HCT116 (cell line): ENCODE results near the gene PRRT4. TPM values are rescaled to one million over a fixed set of nuclear protein-coding genes. Genes with fewer than 3 reads are reported as not detected.
A peak's percentile ranks its signal among the peaks of the same experiment; 100 is the strongest.

Source experiments
- ATAC-seq: fragments of 200-7000 bp; cut with Tn5 transposase; 2 replicates; pipeline ENCODE4 v1.9.1; 2020; ENCODE audit warnings: mild to moderate bottlenecking, moderate library complexity
- BruUV-seq: library from RNA; stranded (reverse); fragments of 400-500 nt; replicated peaks from 2 replicates; lab custom pipeline; 2021; lab: Mats Ljungman, UMichigan
- CTCF ChIA-PET: fragments of 300-600 bp; sonication (Branson Sonifier 250); formaldehyde crosslinking; loops from one replicate; lab custom pipeline; 2021; ENCODE audit warnings: antibody characterized with exemption; lab: Charles Lee
- POLR2A ChIA-PET: fragments of 300-600, 350-600 bp; sonication (Branson Sonifier 250); formaldehyde crosslinking; loops from one replicate; lab custom pipeline; 2021; ENCODE audit warnings: antibody characterized with exemption; lab: Charles Lee
- RAD21 ChIA-PET, 2 experiments: fragments of 300-600 bp; sonication (Branson Sonifier 250); formaldehyde crosslinking; loops; one replicate each; lab custom pipeline; 2023; ENCODE audit warnings: low total read pairs in 2 of 2; ENCODE audit not compliant: uncharacterized antibody in 2 of 2, unreplicated experiment in 2 of 2, low non-redundant PET in 1 of 2; lab: Charles Lee
- DNase-seq: peaks from one replicate; pipeline ENCODE4 v3.0.0-alpha.2; 2010; ENCODE audit warnings: low read depth, low spot score
- H2AFZ ChIP-seq: fragments of 200-600 bp; shearing (Covaris generic), sonication (generic); 2 replicates; pipeline ENCODE4 v1.6.1; 2017; ENCODE audit warnings: low read depth, mixed run types, mixed read lengths, antibody characterized with exemption, low read length; ENCODE audit not compliant: poor library complexity, severe bottlenecking
- H3K27ac ChIP-seq: 2 replicates; pipeline ENCODE4 v1.5.1; 2012; ENCODE audit warnings: low read depth, low read length
- H3K27me3 ChIP-seq: fragments of 200-600 bp; sonication (generic); 2 replicates; pipeline ENCODE4 v1.6.1; 2016; ENCODE audit warnings: mixed run types, low read length, mixed read lengths; ENCODE audit not compliant: insufficient read depth
- H3K36me3 ChIP-seq, 2 experiments: fragments of 200-500 bp in 1 of 2; fragments of 200-600 bp in 1 of 2; sonication (Bioruptor generic) in 1 of 2; sonication (generic) in 1 of 2; 2 replicates each; pipeline versions ENCODE4 v1.5.1 to v1.6.1; 2014 to 2016; ENCODE audit warnings: low read length in 2 of 2, inconsistent platforms in 1 of 2, mixed read lengths in 1 of 2, mixed run types in 1 of 2; ENCODE audit not compliant: insufficient read depth in 2 of 2, control insufficient read depth in 1 of 2
- H3K4me1 ChIP-seq, 2 experiments: fragments of 200-600 bp in 1 of 2; sonication (generic) in 1 of 2; 2 replicates each; pipeline versions ENCODE4 v1.5.1 to v1.6.1; 2012 to 2017; ENCODE audit warnings: low read length in 2 of 2, inconsistent platforms in 1 of 2, mild to moderate bottlenecking in 1 of 2, mixed read lengths in 1 of 2, mixed run types in 1 of 2, moderate library complexity in 1 of 2; ENCODE audit not compliant: insufficient read depth in 2 of 2, control insufficient read depth in 1 of 2
- H3K4me2 ChIP-seq: fragments of 200-600 bp; sonication (generic); 2 replicates; pipeline ENCODE4 v1.6.1; 2017; ENCODE audit warnings: mixed run types, low read length, mixed read lengths
- H3K4me3 ChIP-seq, 2 experiments: fragments of 200-600 bp in 1 of 2; sonication (generic) in 1 of 2; replicated peaks in 1 of 2; 2 replicates each; pipeline ENCODE4 v1.5.1; 2011 to 2016; ENCODE audit warnings: low read length in 2 of 2, control low read depth in 1 of 2, low read depth in 1 of 2, mild to moderate bottlenecking in 1 of 2, mixed read lengths in 1 of 2, mixed run types in 1 of 2
- H3K79me2 ChIP-seq: fragments of 200-600 bp; sonication (generic); 2 replicates; pipeline ENCODE4 v1.6.1; 2017; ENCODE audit warnings: mild to moderate bottlenecking, mixed run types, low read length, moderate library complexity, mixed read lengths; ENCODE audit not compliant: insufficient read depth
- H3K9ac ChIP-seq: fragments of 200-600 bp; sonication (generic); 2 replicates; pipeline ENCODE4 v1.6.1; 2016; ENCODE audit warnings: low read length, mixed read lengths
- H3K9me2 ChIP-seq: fragments of 200-600 bp; sonication (generic), shearing (Covaris generic); 2 replicates; pipeline ENCODE4 v1.6.1; 2017; ENCODE audit warnings: mixed run types, mild to moderate bottlenecking, moderate library complexity; ENCODE audit not compliant: insufficient read depth
- H3K9me3 ChIP-seq, 2 experiments: fragments of 200-500 bp in 1 of 2; fragments of 200-600 bp in 1 of 2; sonication (Bioruptor generic) in 1 of 2; sonication (generic) in 1 of 2; 2 replicates each; pipeline ENCODE4 v1.6.1; 2014 to 2017; ENCODE audit warnings: low read length in 2 of 2, mixed read lengths in 2 of 2, inconsistent platforms in 1 of 2, low read depth in 1 of 2, mild to moderate bottlenecking in 1 of 2, mixed run types in 1 of 2, moderate library complexity in 1 of 2; ENCODE audit not compliant: control insufficient read depth in 1 of 2, insufficient read depth in 1 of 2
- H4K20me1 ChIP-seq: fragments of 200-600 bp; sonication (generic), shearing (Covaris generic); 2 replicates; pipeline ENCODE4 v1.6.1; 2017; ENCODE audit warnings: mixed run types, mild to moderate bottlenecking, moderate library complexity; ENCODE audit not compliant: insufficient read depth
- CEBPB ChIP-seq: IDR thresholded peaks from 2 replicates; pipeline ENCODE4 v1.6.1; 2012; ENCODE audit warnings: low read depth
- CTCF ChIP-seq, 3 experiments: fragments of 200-600 bp in 1 of 3; sonication (generic) in 1 of 3; IDR thresholded peaks in 2 of 3; conservative IDR thresholded peaks in 1 of 3; 2 replicates each; pipeline ENCODE4 v1.5.1; 2012 to 2017; ENCODE audit warnings: low read depth in 2 of 3, low read length in 2 of 3, antibody characterized with exemption in 1 of 3, borderline replicate concordance in 1 of 3, control low read depth in 1 of 3, mild to moderate bottlenecking in 1 of 3, mixed read lengths in 1 of 3, mixed run types in 1 of 3, moderate library complexity in 1 of 3; ENCODE audit not compliant: insufficient read depth in 1 of 3
- ELF1 ChIP-seq: IDR thresholded peaks from 2 replicates; pipeline ENCODE4 v1.6.1; 2012; ENCODE audit warnings: low read depth, borderline replicate concordance
- EZH2phosphoT487 ChIP-seq: fragments of 200-600 bp; IDR thresholded peaks from 2 replicates; pipeline ENCODE4 v1.6.1; 2018; ENCODE audit warnings: antibody characterized with exemption, borderline replicate concordance
- FOSL1 ChIP-seq: IDR thresholded peaks from 2 replicates; pipeline ENCODE4 v1.6.1; 2012; ENCODE audit warnings: low read depth
- MAX ChIP-seq: IDR thresholded peaks from 2 replicates; pipeline ENCODE4 v1.6.1; 2012
- POLR2A ChIP-seq: IDR thresholded peaks from 2 replicates; pipeline ENCODE4 v1.7.0; 2011; ENCODE audit warnings: borderline replicate concordance; ENCODE audit not compliant: insufficient read depth, insufficient read length; ENCODE audit errors: extremely low read depth
- RAD21 ChIP-seq: IDR thresholded peaks from 2 replicates; pipeline ENCODE4 v1.6.1; 2012; ENCODE audit warnings: low read depth, mild to moderate bottlenecking
- REST ChIP-seq: IDR thresholded peaks from 2 replicates; pipeline ENCODE4 v1.6.1; 2012; ENCODE audit warnings: low read depth
- SRF ChIP-seq: IDR thresholded peaks from 2 replicates; pipeline ENCODE4 v1.6.1; 2012; ENCODE audit warnings: low read depth
- TCF7L2 ChIP-seq: IDR thresholded peaks from 2 replicates; pipeline ENCODE4 v1.7.0; 2011; ENCODE audit warnings: borderline replicate concordance, inconsistent platforms; ENCODE audit not compliant: insufficient read depth, insufficient read length; ENCODE audit errors: extremely low read depth
- YY1 ChIP-seq: IDR thresholded peaks from 2 replicates; pipeline ENCODE4 v1.6.1; 2011; ENCODE audit warnings: low read length, low read depth, moderate library complexity, mild to moderate bottlenecking; ENCODE audit not compliant: insufficient replicate concordance; ENCODE audit errors: extremely low read depth
- ZFX ChIP-seq: fragments of 450-650 bp; IDR thresholded peaks from 2 replicates; pipeline ENCODE4 v1.6.1; 2017
- ZNF274 ChIP-seq: fragments of 200-500 bp; sonication (Bioruptor generic); IDR thresholded peaks from 2 replicates; pipeline ENCODE4 v1.6.1; 2014; ENCODE audit warnings: mild to moderate bottlenecking, low read depth, low read length, inconsistent platforms
- intact Hi-C: fragments of 100-400 bp; cut with micrococcal nuclease; formaldehyde crosslinking; loops from 2 replicates; pipeline ENCODE4 v1.10.0; 2022
- total RNA-seq: library from RNA; stranded (reverse); gene quantifications from one replicate; pipeline ENCODE4 v1.2.1, GENCODE V29; 2021; ENCODE audit not compliant: unreplicated experiment

Gene PRRT4
- total RNA-seq, 1 experiment from 2014 or later: 4.0 TPM

GRCh38 chr7:128344431-128344774 lies 17.1 kb downstream of the PRRT4 start:
- intact Hi-C loops: no loop called here
- H3K9me2 ChIP-seq: no peaks in the 10 kb centered on the region
- H3K4me3 ChIP-seq: peak overlapping the region in 1 of 2 experiments; percentile 92; a peak in 1 of 4 replicates
- no peaks in the 10 kb centered on the region for H3K27me3 ChIP-seq
- BruUV-seq: no TSS peak
- H3K9me3 ChIP-seq: no peaks in the 10 kb centered on the region
- ChIA-PET CTCF (interaction anchor here (1.0 to 2.5 kb wide), 3 partner anchors 37 to 115 kb away, joined by 4 to 9 read pairs (median 7); no protein-coding TSS in a partner anchor), POLR2A (interaction anchor here (0.7 to 1.0 kb wide), 2 partner anchors 14 to 67 kb away, joined by 3 read pairs; no protein-coding TSS in a partner anchor), RAD21 (no interaction called here)
- no peak overlapping the region for H3K27ac ChIP-seq
- H3K79me2 ChIP-seq: peaks cover 43% of the 10 kb centered on the region
- DNase-seq (no peak), ATAC-seq (no peak)
- peak overlapping the region; percentile 75 for H3K4me2 ChIP-seq
- H3K36me3 ChIP-seq: peaks cover 0 to 4% of the 10 kb centered on the region in 2 experiments; a peak in 1 of 4 replicates
- TF ChIP-seq CTCF (IDR thresholded peaks at IDR 0.05 in 2 of 3, conservative IDR thresholded peaks at IDR 0.05 in 1 of 3; ENCODE audit: borderline replicate concordance in 1 of 3, insufficient read depth in 1 of 3, low read depth in 2 of 3, low read length in 2 of 3) (no peak), ELF1 (no peak), YY1 (no peak), CEBPB (no peak), SRF (no peak), TCF7L2 (no peak), RAD21 (no peak), POLR2A (no peak), REST (no peak), ZFX (no peak), FOSL1 (no peak), MAX (no peak), ZNF274 (no peak), EZH2phosphoT487 (no peak)
- peaks cover 9 to 18% of the 10 kb centered on the region in 2 experiments for H3K4me1 ChIP-seq
- H3K9ac ChIP-seq: no peak overlapping the region
- peak overlapping the region; percentile 100 for H2AFZ ChIP-seq
- no peaks in the 10 kb centered on the region for H4K20me1 ChIP-seq
